SK-N-SH (cell line): ENCODE data around the gene C18orf63. TPM values are rescaled to one million over a fixed set of nuclear protein-coding genes. Genes with fewer than 3 reads are reported as not detected.

Source experiments
- CTCF ChIA-PET: fragments of 300-600, 350-600 bp; formaldehyde crosslinking; extraction: SDS; loops from one replicate; lab custom pipeline; 2021; lab: Yijun Ruan, JAX
- POLR2A ChIA-PET: fragments of 350-600 bp; sonication (Branson Sonifier 250); formaldehyde crosslinking; extraction: SDS; loops from one replicate; lab custom pipeline; 2020; ENCODE audit warnings: antibody characterized with exemption, inconsistent platforms; lab: Yijun Ruan, JAX
- DNase-seq: peaks from one replicate; pipeline ENCODE4 v3.0.0; 2012
- H2AFZ ChIP-seq: fragments of 200-600 bp; sonication (generic); 2 replicates; pipeline ENCODE4 v1.8.1; 2016; ENCODE audit warnings: antibody characterized with exemption, mild to moderate bottlenecking, low read depth
- H3F3A ChIP-seq: fragments of 200-600 bp; sonication (generic); replicated peaks from 2 replicates; pipeline ENCODE3; 2016; ENCODE audit warnings: antibody characterized with exemption, mild to moderate bottlenecking; ENCODE audit not compliant: insufficient read depth
- H3K27ac ChIP-seq, 2 experiments: fragments of 200-500 bp in 1 of 2; fragments of 200-600 bp in 1 of 2; sonication (Bioruptor generic) in 1 of 2; sonication (generic), shearing (Covaris generic) in 1 of 2; 2 replicates each; pipeline versions ENCODE4 v1.5.1 to v1.6.1; 2014 to 2016; ENCODE audit warnings: low read depth in 2 of 2, inconsistent platforms in 1 of 2, low read length in 1 of 2, mild to moderate bottlenecking in 1 of 2, mixed read lengths in 1 of 2
- H3K27me3 ChIP-seq: fragments of 200-600 bp; sonication (generic), shearing (Covaris generic); 2 replicates; pipeline ENCODE4 v1.6.1; 2016; ENCODE audit warnings: mixed run types; ENCODE audit not compliant: insufficient read depth
- H3K36me3 ChIP-seq, 2 experiments: fragments of 200-500 bp in 1 of 2; fragments of 200-600 bp in 1 of 2; sonication (Bioruptor generic) in 1 of 2; sonication (generic) in 1 of 2; replicated peaks in 1 of 2; 2 replicates each; pipeline versions ENCODE3 to v1.5.1; 2014 to 2016; ENCODE audit warnings: low read length in 1 of 2, mild to moderate bottlenecking in 1 of 2; ENCODE audit not compliant: insufficient read depth in 2 of 2, control insufficient read depth in 1 of 2
- H3K4me1 ChIP-seq, 2 experiments: fragments of 200-500 bp in 1 of 2; fragments of 200-600 bp in 1 of 2; sonication (Bioruptor generic) in 1 of 2; sonication (generic), shearing (Covaris generic) in 1 of 2; 2 replicates each; pipeline versions ENCODE4 v1.5.1 to v1.6.1; 2014 to 2016; ENCODE audit warnings: low read depth in 1 of 2, low read length in 1 of 2, mixed run types in 1 of 2; ENCODE audit not compliant: insufficient read depth in 2 of 2, control insufficient read depth in 1 of 2
- H3K4me2 ChIP-seq: fragments of 200-600 bp; sonication (generic), shearing (Covaris generic); 2 replicates; pipeline ENCODE4 v1.6.1; 2017; ENCODE audit warnings: mixed run types
- H3K4me3 ChIP-seq, 2 experiments: fragments of 200-500 bp in 1 of 2; fragments of 200-600 bp in 1 of 2; sonication (Bioruptor generic) in 1 of 2; sonication (generic), shearing (Covaris generic) in 1 of 2; 2 replicates each; pipeline versions ENCODE4 v1.5.1 to v1.8.1; 2014 to 2016; ENCODE audit warnings: low read depth in 2 of 2, inconsistent platforms in 1 of 2, low read length in 1 of 2, mild to moderate bottlenecking in 1 of 2, mixed read lengths in 1 of 2, moderate library complexity in 1 of 2
- H3K79me2 ChIP-seq: fragments of 200-600 bp; sonication (generic); 2 replicates; pipeline ENCODE4 v1.8.1; 2017; ENCODE audit warnings: mild to moderate bottlenecking; ENCODE audit not compliant: insufficient read depth
- H3K9ac ChIP-seq: fragments of 200-600 bp; sonication (generic); 2 replicates; pipeline ENCODE4 v1.6.1; 2017; ENCODE audit warnings: mixed run types
- H3K9me2 ChIP-seq: fragments of 200-600 bp; sonication (generic); 2 replicates; pipeline ENCODE4 v1.6.1; 2017; ENCODE audit warnings: mixed run types
- H3K9me3 ChIP-seq: fragments of 200-600 bp; sonication (generic); 2 replicates; pipeline ENCODE4 v1.6.1; 2017; ENCODE audit warnings: mixed run types, mild to moderate bottlenecking, moderate library complexity
- H4K20me1 ChIP-seq: fragments of 200-600 bp; sonication (generic); 2 replicates; pipeline ENCODE4 v1.6.1; 2017; ENCODE audit warnings: mild to moderate bottlenecking, mixed run types; ENCODE audit not compliant: insufficient read depth
- ELF1 ChIP-seq: IDR thresholded peaks from 2 replicates; pipeline ENCODE4 v1.4.0; 2012
- EP300 ChIP-seq, 2 experiments: IDR thresholded peaks; 2 replicates each; pipeline versions ENCODE4 v1.4.0 to v1.6.1; 2012; ENCODE audit warnings: borderline replicate concordance in 1 of 2, low read depth in 1 of 2, low read length in 1 of 2
- FOXJ3 ChIP-seq: sonication (generic); formaldehyde crosslinking; IDR thresholded peaks from 2 replicates; pipeline ENCODE4 v1.5.1; 2020; ENCODE audit warnings: mild to moderate bottlenecking, missing genetic modification reagents
- GATA2 ChIP-seq: sonication (generic); formaldehyde crosslinking; IDR thresholded peaks from 2 replicates; pipeline ENCODE4 v1.5.0; 2020; ENCODE audit warnings: mild to moderate bottlenecking, missing genetic modification reagents
- NFIC ChIP-seq: IDR thresholded peaks from 2 replicates; pipeline ENCODE4 v1.4.0; 2012; ENCODE audit warnings: borderline replicate concordance
- POLR2AphosphoS5 ChIP-seq: IDR thresholded peaks from 2 replicates; pipeline ENCODE4 v1.6.1; 2012; ENCODE audit warnings: low read depth, low read length
- RCOR1 ChIP-seq: fragments of 150-350 bp; IDR thresholded peaks from 2 replicates; pipeline ENCODE4 v1.6.1; 2017; ENCODE audit warnings: antibody characterized with exemption, low read length
- RFX5 ChIP-seq: IDR thresholded peaks from 2 replicates; pipeline ENCODE4 v1.6.1; 2012; ENCODE audit warnings: mild to moderate bottlenecking, improper control_type of control experiment, low read length
- TAF1 ChIP-seq: IDR thresholded peaks from 2 replicates; pipeline ENCODE4 v1.6.1; 2012; ENCODE audit warnings: low read depth, mild to moderate bottlenecking, low read length, moderate library complexity, borderline replicate concordance
- TCF12 ChIP-seq: IDR thresholded peaks from 2 replicates; pipeline ENCODE4 v1.4.0; 2012
- TEAD4 ChIP-seq: IDR thresholded peaks from 2 replicates; pipeline ENCODE4 v1.4.0; 2012; ENCODE audit warnings: mild to moderate bottlenecking, borderline replicate concordance; ENCODE audit not compliant: insufficient read depth
- USF1 ChIP-seq: IDR thresholded peaks from 2 replicates; pipeline ENCODE4 v1.4.0; 2012; ENCODE audit warnings: low read depth, borderline replicate concordance
- YY1 ChIP-seq: IDR thresholded peaks from 2 replicates; pipeline ENCODE4 v1.4.0; 2012; ENCODE audit warnings: low read depth, mild to moderate bottlenecking
- WGBS: methylation state at CpG from one replicate; pipeline ENCODE4 v1.1.6; 2017; ENCODE audit warnings: low lambda C conversion rate; 5-methylcytosine and 5-hydroxymethylcytosine counted together
- polyA plus RNA-seq, 3 experiments: library from polyadenylated mRNA; depleted of rRNA; stranded (reverse); fragments of >200 nt; gene quantifications; 2 replicates each; pipeline ENCODE4 v1.2.3, GENCODE V29; 2012
- TF ChIP-seq, protein P1 (sequence below): IDR thresholded peaks from 2 replicates; pipeline ENCODE4 v1.6.1; 2012; ENCODE audit warnings: mild to moderate bottlenecking, low read depth, low read length, moderate library complexity
- TF ChIP-seq, protein P2 (sequence below): IDR thresholded peaks from 2 replicates; pipeline ENCODE4 v1.4.0; 2012; ENCODE audit warnings: low read depth, borderline replicate concordance

The C18orf63 gene
- polyA plus RNA-seq, 1 of the 3 experiments (the other 2 are of a cell fraction), result not detected

- H3K4me1 ChIP-seq, result peaks cover 0 to 72% of the 10 kb centered on the region in 2 experiments; a peak in 2 of 4 replicates
- no peaks in the 10 kb centered on the region for H4K20me1 ChIP-seq
- WGBS, result 57% methylated on average over 2 of the region's 2 CpGs
- no peaks in the 10 kb centered on the region for H3K9me2 ChIP-seq
- DNase-seq, result no peak
- TF ChIP-seq TEAD4, result no peak
- TF ChIP-seq NFIC, result no peak
- no peak for TF ChIP-seq TAF1
- no peak for TF ChIP-seq GATA2 (CRISPR knock-in tag)
- no peak for TF ChIP-seq POLR2AphosphoS5
- no peak for TF ChIP-seq TCF12
- TF ChIP-seq, protein P1, sequence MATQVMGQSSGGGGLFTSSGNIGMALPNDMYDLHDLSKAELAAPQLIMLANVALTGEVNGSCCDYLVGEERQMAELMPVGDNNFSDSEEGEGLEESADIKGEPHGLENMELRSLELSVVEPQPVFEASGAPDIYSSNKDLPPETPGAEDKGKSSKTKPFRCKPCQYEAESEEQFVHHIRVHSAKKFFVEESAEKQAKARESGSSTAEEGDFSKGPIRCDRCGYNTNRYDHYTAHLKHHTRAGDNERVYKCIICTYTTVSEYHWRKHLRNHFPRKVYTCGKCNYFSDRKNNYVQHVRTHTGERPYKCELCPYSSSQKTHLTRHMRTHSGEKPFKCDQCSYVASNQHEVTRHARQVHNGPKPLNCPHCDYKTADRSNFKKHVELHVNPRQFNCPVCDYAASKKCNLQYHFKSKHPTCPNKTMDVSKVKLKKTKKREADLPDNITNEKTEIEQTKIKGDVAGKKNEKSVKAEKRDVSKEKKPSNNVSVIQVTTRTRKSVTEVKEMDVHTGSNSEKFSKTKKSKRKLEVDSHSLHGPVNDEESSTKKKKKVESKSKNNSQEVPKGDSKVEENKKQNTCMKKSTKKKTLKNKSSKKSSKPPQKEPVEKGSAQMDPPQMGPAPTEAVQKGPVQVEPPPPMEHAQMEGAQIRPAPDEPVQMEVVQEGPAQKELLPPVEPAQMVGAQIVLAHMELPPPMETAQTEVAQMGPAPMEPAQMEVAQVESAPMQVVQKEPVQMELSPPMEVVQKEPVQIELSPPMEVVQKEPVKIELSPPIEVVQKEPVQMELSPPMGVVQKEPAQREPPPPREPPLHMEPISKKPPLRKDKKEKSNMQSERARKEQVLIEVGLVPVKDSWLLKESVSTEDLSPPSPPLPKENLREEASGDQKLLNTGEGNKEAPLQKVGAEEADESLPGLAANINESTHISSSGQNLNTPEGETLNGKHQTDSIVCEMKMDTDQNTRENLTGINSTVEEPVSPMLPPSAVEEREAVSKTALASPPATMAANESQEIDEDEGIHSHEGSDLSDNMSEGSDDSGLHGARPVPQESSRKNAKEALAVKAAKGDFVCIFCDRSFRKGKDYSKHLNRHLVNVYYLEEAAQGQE, result no peak
- no peak for TF ChIP-seq USF1
- no peak for TF ChIP-seq EP300 (IDR thresholded peaks at IDR 0.05; ENCODE audit: borderline replicate concordance in 1 of 2, low read depth in 1 of 2, low read length in 1 of 2)
- H3K9ac ChIP-seq, result no peak overlapping the region
- no peak overlapping the region for H3K4me2 ChIP-seq
- H3K27me3 ChIP-seq, result no peaks in the 10 kb centered on the region
- no peak overlapping the region for H2AFZ ChIP-seq
- ChIA-PET POLR2A (no interaction called here), CTCF (interaction anchor here (0.8 to 2.3 kb wide), 4 partner anchors 8 to 65 kb away, joined by 3 to 6 read pairs (median 4); no protein-coding TSS in a partner anchor)
- no peaks in the 10 kb centered on the region for H3K36me3 ChIP-seq
- no peak overlapping the region for H3K4me3 ChIP-seq
- no peaks in the 10 kb centered on the region for H3K79me2 ChIP-seq
- H3K9me3 ChIP-seq, result no peaks in the 10 kb centered on the region
- peak overlapping the region in 1 of 2 experiments; percentile 95; a peak in 2 of 4 replicates for H3K27ac ChIP-seq
- H3F3A ChIP-seq, result no peaks in the 10 kb centered on the region
These were observed 38.3 kb upstream of the C18orf63 start for GRCh38 chr18:74277296-74277695.

DNA sequence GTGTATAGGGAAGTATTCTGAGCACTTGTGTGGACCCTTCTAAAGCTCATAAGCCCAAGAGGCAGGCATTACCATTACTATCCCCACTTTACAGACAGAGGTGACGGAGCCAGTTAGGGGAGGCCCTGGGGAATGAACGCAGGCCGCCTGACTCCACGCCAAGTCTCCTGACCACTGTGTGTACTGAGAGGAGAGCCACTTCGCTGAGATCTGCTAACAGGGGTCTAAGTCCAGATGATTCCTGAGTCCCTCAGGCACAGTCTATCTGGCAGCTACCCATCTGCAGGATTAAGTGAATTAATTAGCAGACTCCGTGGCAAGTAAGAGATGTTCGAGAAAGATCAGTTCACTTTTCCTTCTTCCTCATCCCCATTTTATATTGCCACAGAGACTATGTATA lies 37.6 kb upstream of the C18orf63 start:
- 45% methylated on average over 3 of the region's 7 CpGs for WGBS
- H3K27ac ChIP-seq, result peak overlapping the region in 1 of 2 experiments; percentile 95; a peak in 2 of 4 replicates
- TF ChIP-seq RFX5, result no peak
- peak; percentile 77 for TF ChIP-seq RCOR1
- peak; percentile 68; the same call in 1 of the 2 replicates for TF ChIP-seq FOXJ3 (CRISPR knock-in tag)
- TF ChIP-seq, protein P2, sequence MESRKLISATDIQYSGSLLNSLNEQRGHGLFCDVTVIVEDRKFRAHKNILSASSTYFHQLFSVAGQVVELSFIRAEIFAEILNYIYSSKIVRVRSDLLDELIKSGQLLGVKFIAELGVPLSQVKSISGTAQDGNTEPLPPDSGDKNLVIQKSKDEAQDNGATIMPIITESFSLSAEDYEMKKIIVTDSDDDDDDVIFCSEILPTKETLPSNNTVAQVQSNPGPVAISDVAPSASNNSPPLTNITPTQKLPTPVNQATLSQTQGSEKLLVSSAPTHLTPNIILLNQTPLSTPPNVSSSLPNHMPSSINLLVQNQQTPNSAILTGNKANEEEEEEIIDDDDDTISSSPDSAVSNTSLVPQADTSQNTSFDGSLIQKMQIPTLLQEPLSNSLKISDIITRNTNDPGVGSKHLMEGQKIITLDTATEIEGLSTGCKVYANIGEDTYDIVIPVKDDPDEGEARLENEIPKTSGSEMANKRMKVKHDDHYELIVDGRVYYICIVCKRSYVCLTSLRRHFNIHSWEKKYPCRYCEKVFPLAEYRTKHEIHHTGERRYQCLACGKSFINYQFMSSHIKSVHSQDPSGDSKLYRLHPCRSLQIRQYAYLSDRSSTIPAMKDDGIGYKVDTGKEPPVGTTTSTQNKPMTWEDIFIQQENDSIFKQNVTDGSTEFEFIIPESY, result no peak
- no peak for TF ChIP-seq YY1
- peak; percentile 78 for TF ChIP-seq GATA2 (CRISPR knock-in tag)
- TF ChIP-seq EP300 (IDR thresholded peaks at IDR 0.05; ENCODE audit: borderline replicate concordance in 1 of 2, low read depth in 1 of 2, low read length in 1 of 2), result peak in 1 of 2 experiments; percentile 83; a peak in 2 of 4 replicates
- TF ChIP-seq TEAD4, result no peak
- TF ChIP-seq ELF1, result no peak
- TF ChIP-seq, all 33 proteins: peak for 4
- Histone ChIP-seq H3K36me3 (no peaks in the 10 kb centered on the region), H3K9ac (no peak overlapping the region), H3K27me3 (no peaks in the 10 kb centered on the region), H3K4me1 (peaks cover 0 to 77% of the 10 kb centered on the region in 2 experiments; a peak in 2 of 4 replicates), H3K9me2 (no peaks in the 10 kb centered on the region), H2AFZ (no peak overlapping the region), H3K4me3 (no peak overlapping the region), H4K20me1 (no peaks in the 10 kb centered on the region), H3K79me2 (no peaks in the 10 kb centered on the region), H3F3A (no peaks in the 10 kb centered on the region), H3K9me3 (no peaks in the 10 kb centered on the region), H3K4me2 (no peak overlapping the region)
- DNase-seq, result peak; percentile 81
- ChIA-PET CTCF (interaction anchor here (0.8 to 2.3 kb wide), 4 partner anchors 9 to 64 kb away, joined by 3 to 6 read pairs (median 4); no protein-coding TSS in a partner anchor), POLR2A (interaction anchor here (1.4 kb wide), 1 partner anchor 22 kb away, joined by 7 read pairs; no protein-coding TSS in a partner anchor)
